TTC549 (cell line): ENCODE measurements around the gene ESRRB.

Experiments
- FAIRE-seq: peaks from 2 replicates; lab custom pipeline; 2012; peaks lifted over from hg19 to GRCh38; lab: Jason Lieb, UNC

Gene ESRRB

DNA sequence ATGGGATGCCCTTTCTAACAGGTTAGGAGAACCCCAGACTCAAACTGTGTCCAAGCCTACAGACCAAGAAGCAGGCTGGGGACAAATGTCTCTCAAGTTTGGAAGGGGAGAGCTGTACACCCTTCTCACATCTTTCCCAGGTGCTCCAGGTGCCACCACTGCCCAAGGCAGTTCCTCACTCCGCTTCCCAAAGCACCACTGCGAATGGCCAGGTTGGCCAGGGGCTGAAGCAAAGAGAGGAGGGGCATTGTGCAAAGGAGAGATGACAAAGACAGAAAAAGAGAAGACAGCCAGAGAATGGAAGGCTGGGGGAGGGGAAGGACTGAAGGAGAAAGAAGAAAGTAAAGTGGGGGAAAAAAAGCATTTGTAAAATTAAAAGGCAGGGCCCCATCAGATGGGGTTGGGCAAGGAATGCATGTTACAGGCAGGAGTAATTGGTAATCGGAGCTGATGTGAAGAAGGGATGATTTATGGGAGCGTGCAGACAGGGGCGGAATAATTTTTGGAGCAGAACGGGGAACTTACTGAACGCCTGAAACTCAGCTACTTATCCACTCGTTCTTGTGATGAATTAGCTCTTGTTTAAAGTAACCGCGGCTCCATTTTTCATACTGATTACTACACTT lies 165.8 kb downstream of the ESRRB start:
- FAIRE-seq = no peak

DNA sequence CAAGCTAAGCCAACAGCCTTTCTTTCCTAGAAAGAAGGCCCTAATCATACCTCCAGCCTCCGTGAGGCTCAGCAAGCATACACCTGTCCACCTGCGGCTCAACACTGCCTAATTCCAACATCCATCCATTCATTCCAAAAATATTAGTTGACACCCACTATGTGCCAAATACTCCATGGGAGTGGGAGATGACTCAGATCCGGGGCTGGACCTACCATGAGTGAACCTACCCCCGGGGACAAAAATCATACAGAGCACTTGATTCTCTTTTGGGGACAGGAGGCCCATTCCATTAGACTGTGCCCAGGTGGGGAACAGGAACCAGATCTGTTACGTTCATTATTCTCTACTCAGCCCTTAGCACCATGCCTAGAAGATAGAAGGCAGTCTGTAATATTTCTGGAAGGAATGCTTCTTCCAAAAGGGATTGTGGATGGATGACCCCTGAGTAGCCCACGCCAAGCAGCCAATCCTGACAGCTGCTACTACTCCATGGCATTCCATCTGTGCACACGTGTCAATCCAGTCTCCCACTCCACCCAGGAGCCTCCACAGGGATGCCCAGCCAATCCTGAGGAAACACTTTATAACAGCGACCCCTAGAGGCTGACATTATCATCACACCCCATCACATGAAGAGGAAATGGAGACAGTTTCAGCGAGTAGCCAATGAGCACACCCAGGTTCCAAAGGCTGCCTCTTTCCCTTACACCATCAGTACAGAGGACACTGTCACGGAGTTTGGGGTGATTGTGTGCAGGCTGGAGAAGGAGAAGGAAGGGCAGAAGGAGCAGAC lies 170.7 kb downstream of the ESRRB start:
- peak; percentile 25 for FAIRE-seq

DNA sequence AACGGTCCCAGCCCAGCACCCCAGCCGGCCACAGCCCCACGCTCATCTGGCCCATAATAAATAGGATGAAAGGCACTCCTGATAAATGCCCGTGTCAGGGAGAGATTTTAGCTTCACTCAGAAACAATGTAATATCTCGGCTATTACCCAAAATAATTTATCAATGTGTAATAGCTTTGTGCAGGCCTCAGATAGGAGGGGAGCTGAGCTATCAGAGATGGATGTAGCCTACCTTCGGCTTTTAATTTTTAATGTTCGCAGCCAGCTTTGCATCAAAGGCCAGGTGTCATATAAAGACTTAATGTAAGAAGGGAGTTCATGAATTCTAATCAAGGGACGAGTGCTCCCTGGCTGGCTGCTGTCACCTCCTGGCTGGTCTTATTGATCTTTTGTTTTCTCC lies 171.9 kb downstream of the ESRRB start:
- FAIRE-seq = no peak

DNA sequence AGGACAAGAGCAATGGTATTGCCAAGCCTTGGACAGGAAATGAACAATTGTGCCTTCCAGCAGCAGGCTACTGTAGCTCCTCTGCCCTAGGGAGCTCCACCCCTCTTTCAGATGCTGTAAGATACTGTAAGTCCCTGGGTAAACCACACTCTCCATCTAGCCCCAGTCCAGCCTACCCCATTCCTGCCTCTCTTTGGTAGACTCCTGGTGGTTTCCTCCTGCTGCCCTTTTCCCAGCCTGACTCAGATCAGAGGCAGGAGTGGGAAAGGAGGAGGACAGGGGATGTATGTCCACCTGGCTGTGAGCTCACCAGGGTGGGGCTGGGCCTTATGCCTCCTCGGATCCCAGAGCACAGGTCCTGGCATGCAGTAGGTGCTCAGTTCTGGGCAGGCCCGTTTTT lies 174.6 kb downstream of the ESRRB start:
- no peak for FAIRE-seq

DNA sequence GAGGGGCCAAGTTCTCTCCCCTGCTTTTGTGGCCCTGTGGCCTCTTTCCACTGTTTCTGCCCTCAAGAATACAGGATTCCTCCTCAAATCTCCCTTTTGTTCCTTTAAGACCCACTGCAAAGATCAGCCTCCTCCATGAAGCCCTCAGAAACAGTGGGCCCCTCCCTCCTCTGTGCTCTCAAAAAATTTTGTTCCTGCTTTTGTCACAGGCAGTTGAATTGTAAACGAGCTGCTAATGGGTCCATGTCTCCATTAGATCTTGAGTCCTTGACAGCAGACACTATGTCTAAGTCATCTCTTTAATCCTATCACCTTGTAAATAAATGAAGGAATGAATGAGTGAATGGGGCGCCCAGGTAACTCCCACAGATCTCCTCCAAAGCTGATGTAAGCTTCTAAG lies 175.2 kb downstream of the ESRRB start:
- FAIRE-seq = no peak
